Omental fat pad (tissue), 4 donors: Measurements from ENCODE around the gene C2orf49. TPM values are rescaled to one million over a fixed set of nuclear protein-coding genes. Genes with fewer than 3 reads are reported as not detected.
"Not testable (repeated sequence)": the region's sequence is repeated elsewhere in the genome, so short reads cannot be mapped to it uniquely, and the experiment has no call there.

ENCODE experiments used
- ATAC-seq: fragments of 150-250 bp; one replicate; pipeline ENCODE4 v1.9.1; 2016; ENCODE audit warnings: mild to moderate bottlenecking, moderate library complexity; ENCODE audit not compliant: low FRiP score
- DNase-seq: peaks from one replicate; pipeline ENCODE4 v3.0.0-alpha.2; 2019; ENCODE audit warnings: low spot score
- total RNA-seq, 4 donors: library from RNA; depleted of rRNA; stranded (reverse); fragments of >200 nt; gene quantifications; one replicate each; pipeline ENCODE4 v1.1.0, GENCODE V29; 2016
- TF ChIP-seq, protein P1 (sequence below), 3 donors: fragments of 450-650 bp; IDR thresholded peaks; one replicate each; pipeline ENCODE4 v1.5.1; 2016 to 2017; ENCODE audit warnings: antibody characterized with exemption in 3 of 3, mild to moderate bottlenecking in 3 of 3, moderate library complexity in 2 of 3

The C2orf49 gene
- total RNA-seq, 4 donors from 2014 or later: 14.3 to 18.3 (median 15.9) TPM

GRCh38 chr2:105320651-105321215 is 16.6 kb upstream of the C2orf49 start:
- TF ChIP-seq, protein P1, sequence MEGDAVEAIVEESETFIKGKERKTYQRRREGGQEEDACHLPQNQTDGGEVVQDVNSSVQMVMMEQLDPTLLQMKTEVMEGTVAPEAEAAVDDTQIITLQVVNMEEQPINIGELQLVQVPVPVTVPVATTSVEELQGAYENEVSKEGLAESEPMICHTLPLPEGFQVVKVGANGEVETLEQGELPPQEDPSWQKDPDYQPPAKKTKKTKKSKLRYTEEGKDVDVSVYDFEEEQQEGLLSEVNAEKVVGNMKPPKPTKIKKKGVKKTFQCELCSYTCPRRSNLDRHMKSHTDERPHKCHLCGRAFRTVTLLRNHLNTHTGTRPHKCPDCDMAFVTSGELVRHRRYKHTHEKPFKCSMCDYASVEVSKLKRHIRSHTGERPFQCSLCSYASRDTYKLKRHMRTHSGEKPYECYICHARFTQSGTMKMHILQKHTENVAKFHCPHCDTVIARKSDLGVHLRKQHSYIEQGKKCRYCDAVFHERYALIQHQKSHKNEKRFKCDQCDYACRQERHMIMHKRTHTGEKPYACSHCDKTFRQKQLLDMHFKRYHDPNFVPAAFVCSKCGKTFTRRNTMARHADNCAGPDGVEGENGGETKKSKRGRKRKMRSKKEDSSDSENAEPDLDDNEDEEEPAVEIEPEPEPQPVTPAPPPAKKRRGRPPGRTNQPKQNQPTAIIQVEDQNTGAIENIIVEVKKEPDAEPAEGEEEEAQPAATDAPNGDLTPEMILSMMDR (IDR thresholded peaks at IDR 0.05): no peak
- DNase-seq: no peak
- no peak for ATAC-seq

DNA sequence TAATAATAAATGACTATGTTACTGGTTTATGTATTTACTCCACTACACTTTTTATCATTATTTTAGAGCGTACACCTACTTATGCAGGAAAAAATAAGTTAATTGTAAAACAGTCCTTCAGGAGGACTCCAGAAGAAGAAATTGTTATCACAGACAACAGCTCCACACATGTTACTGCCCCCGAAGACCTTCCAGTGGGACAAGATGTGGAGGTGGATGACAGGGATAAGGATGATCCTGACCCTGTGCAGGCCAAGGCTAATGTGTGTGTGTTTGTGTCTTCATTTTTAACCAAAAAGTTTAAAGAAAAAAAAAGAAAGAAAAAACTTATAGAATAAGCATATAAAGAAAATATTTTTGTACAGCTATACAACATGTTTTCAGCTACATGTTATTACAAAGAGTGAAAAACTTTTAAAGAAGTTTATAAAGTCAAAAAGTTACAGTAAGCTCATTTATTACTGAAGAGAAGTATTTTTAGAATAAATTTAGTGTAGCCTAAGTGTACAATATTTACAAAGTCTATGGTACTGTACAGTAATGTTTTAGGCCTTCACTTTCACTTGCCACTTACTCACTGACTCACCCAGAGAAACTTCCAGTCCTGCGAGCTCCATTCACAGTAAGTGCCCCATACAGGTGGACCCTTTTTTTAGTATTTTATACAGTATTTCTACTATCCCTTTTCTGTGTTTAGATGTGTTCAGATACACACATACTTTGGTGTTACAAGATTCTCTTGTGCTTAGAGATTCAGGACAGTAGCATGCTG is 15.3 kb upstream of the C2orf49 start:
- DNase-seq (no peak), ATAC-seq (no peak)
- TF ChIP-seq, protein P1 (IDR thresholded peaks at IDR 0.05): no peak

GRCh38 chr2:105323111-105323510 is 14.2 kb upstream of the C2orf49 start:
- no peak for ATAC-seq
- TF ChIP-seq, protein P1 (IDR thresholded peaks at IDR 0.05): no peak
- no peak for DNase-seq

DNA sequence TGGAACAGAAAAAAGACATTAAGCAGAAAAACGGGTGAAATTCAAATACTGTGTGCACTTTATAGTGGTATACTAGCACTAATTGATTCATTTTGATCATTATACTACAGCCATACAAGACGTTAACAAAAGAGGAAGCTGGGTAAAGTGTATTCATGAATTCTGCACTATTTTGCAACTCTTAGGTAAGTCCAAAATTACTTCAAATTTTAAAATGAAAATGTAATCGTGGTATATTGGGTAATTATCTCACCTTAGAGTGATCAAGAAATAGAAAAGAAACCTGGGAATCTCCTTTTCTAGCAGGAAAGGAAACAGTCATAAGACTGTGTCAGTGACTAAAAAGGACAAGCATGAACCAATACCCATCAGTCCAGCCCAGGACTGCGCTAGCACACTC is 13.2 kb upstream of the C2orf49 start:
- no peak for ATAC-seq

GRCh38 chr2:105324732-105325131 is 12.6 kb upstream of the C2orf49 start:
- no peak for ATAC-seq
- TF ChIP-seq, protein P1 (IDR thresholded peaks at IDR 0.05): no peak
- DNase-seq: no peak

More for the DNA sequence above, 13.2 kb upstream of the C2orf49 start:
- no peak for DNase-seq
- TF ChIP-seq, protein P1 (IDR thresholded peaks at IDR 0.05): no peak

- DNase-seq (no peak), ATAC-seq (no peak)
- TF ChIP-seq, protein P1 (IDR thresholded peaks at IDR 0.05): no peak
Observed at GRCh38 chr2:105325389-105325963, 11.9 kb upstream of the C2orf49 start.

- not testable (repeated sequence) for DNase-seq, ATAC-seq
Observed at GRCh38 chr2:105327271-105327670, 10.1 kb upstream of the C2orf49 start.
